H9 (cell line): ENCODE measurements around the gene ATCAY. TPM values are rescaled to one million over a fixed set of nuclear protein-coding genes. Genes with fewer than 3 reads are reported as not detected.

ENCODE experiments used
- DNase-seq: peaks from one replicate; pipeline ENCODE4 v3.0.0-alpha.2; 2017
- H2AFZ ChIP-seq: one replicate; pipeline ENCODE4 v1.6.1; 2013; ENCODE audit warnings: mild to moderate bottlenecking, low read length, control low read depth, moderate library complexity
- H2AK5ac ChIP-seq: 2 replicates; pipeline ENCODE4 v1.6.1; 2013; ENCODE audit warnings: low read length, control low read depth, mixed read lengths; ENCODE audit not compliant: insufficient read length
- H2BK120ac ChIP-seq: one replicate; pipeline ENCODE4 v1.6.1; 2013; ENCODE audit warnings: low read depth, mild to moderate bottlenecking, low read length, control low read depth, inconsistent platforms; ENCODE audit not compliant: poor library complexity, severe bottlenecking
- H2BK12ac ChIP-seq: 2 replicates; pipeline ENCODE4 v1.6.1; 2013; ENCODE audit warnings: low read length, control low read depth, mixed read lengths, low read depth; ENCODE audit not compliant: insufficient read length
- H2BK15ac ChIP-seq: 2 replicates; pipeline ENCODE4 v1.6.1; 2013; ENCODE audit warnings: low read depth, low read length, control low read depth
- H2BK20ac ChIP-seq: one replicate; pipeline ENCODE4 v1.6.1; 2013; ENCODE audit warnings: low read depth, mild to moderate bottlenecking, low read length, control low read depth, inconsistent platforms; ENCODE audit not compliant: poor library complexity, severe bottlenecking
- H2BK5ac ChIP-seq: 2 replicates; pipeline ENCODE4 v1.6.1; 2013; ENCODE audit warnings: low read length, control low read depth, mixed read lengths; ENCODE audit not compliant: insufficient read length
- H3K14ac ChIP-seq: 2 replicates; pipeline ENCODE4 v1.6.1; 2013; ENCODE audit warnings: low read length, control low read depth; ENCODE audit not compliant: insufficient read depth
- H3K18ac ChIP-seq: 2 replicates; pipeline ENCODE4 v1.6.1; 2013; ENCODE audit warnings: low read depth, mild to moderate bottlenecking, mixed read lengths, low read length, control low read depth; ENCODE audit not compliant: insufficient read length
- H3K23ac ChIP-seq: 2 replicates; pipeline ENCODE4 v1.6.1; 2013; ENCODE audit warnings: low read length, control low read depth, mixed read lengths, low read depth; ENCODE audit not compliant: insufficient read length
- H3K23me2 ChIP-seq: 2 replicates; pipeline ENCODE4 v1.6.1; 2013; ENCODE audit warnings: low read depth, mild to moderate bottlenecking, mixed read lengths, low read length, control low read depth; ENCODE audit not compliant: insufficient read length, poor library complexity, severe bottlenecking
- H3K27ac ChIP-seq: 2 replicates; pipeline ENCODE4 v1.5.1; 2013; ENCODE audit warnings: low read length, control low read depth, mixed read lengths, low read depth; ENCODE audit not compliant: insufficient read length
- H3K27me3 ChIP-seq: 2 replicates; pipeline ENCODE4 v1.6.1; 2013; ENCODE audit warnings: low read length, control low read depth, inconsistent platforms; ENCODE audit not compliant: insufficient read depth
- H3K4ac ChIP-seq: 2 replicates; pipeline ENCODE4 v1.6.1; 2013; ENCODE audit warnings: low read depth, mild to moderate bottlenecking, control low read depth, inconsistent platforms, low read length, moderate library complexity
- H3K4me1 ChIP-seq: 2 replicates; pipeline ENCODE4 v1.6.1; 2013; ENCODE audit warnings: low read length, control low read depth, inconsistent platforms; ENCODE audit not compliant: insufficient read depth
- H3K4me2 ChIP-seq: 2 replicates; pipeline ENCODE4 v1.6.1; 2013; ENCODE audit warnings: low read length, control low read depth, mixed read lengths; ENCODE audit not compliant: insufficient read length, insufficient read depth
- H3K56ac ChIP-seq: 2 replicates; pipeline ENCODE4 v1.6.1; 2013; ENCODE audit warnings: low read depth, mild to moderate bottlenecking, mixed read lengths, low read length, control low read depth; ENCODE audit not compliant: insufficient read length
- H3K79me1 ChIP-seq: 2 replicates; pipeline ENCODE4 v1.6.1; 2013; ENCODE audit warnings: low read depth, mild to moderate bottlenecking, moderate library complexity, low read length, control low read depth, inconsistent platforms; ENCODE audit not compliant: insufficient read depth, poor library complexity, severe bottlenecking
- H3K79me2 ChIP-seq: 2 replicates; pipeline ENCODE4 v1.6.1; 2013; ENCODE audit warnings: low read length, control low read depth, inconsistent platforms; ENCODE audit not compliant: insufficient read depth
- H3K9ac ChIP-seq: 2 replicates; pipeline ENCODE4 v1.6.1; 2013; ENCODE audit warnings: low read length, control low read depth, mixed read lengths; ENCODE audit not compliant: insufficient read length; ENCODE audit errors: extremely low read depth
- H3K9me3 ChIP-seq: one replicate; pipeline ENCODE4 v1.6.1; 2013; ENCODE audit warnings: low read depth, low read length, inconsistent platforms; ENCODE audit not compliant: control insufficient read depth
- H3T11ph ChIP-seq: one replicate; pipeline ENCODE4 v1.6.1; 2013; ENCODE audit warnings: mild to moderate bottlenecking, low read length, control low read depth, inconsistent platforms
- H4K20me1 ChIP-seq: one replicate; pipeline ENCODE4 v1.6.1; 2013; ENCODE audit not compliant: control insufficient read depth, insufficient read length, insufficient read depth
- H4K5ac ChIP-seq: 2 replicates; pipeline ENCODE4 v1.6.1; 2013; ENCODE audit warnings: low read depth, mild to moderate bottlenecking, mixed read lengths, low read length, control low read depth; ENCODE audit not compliant: insufficient read length
- H4K8ac ChIP-seq: replicated peaks from 2 replicates; pipeline ENCODE4 v1.6.1; 2013; ENCODE audit warnings: low read length, control low read depth, mixed read lengths, low read depth; ENCODE audit not compliant: insufficient read length
- H4K91ac ChIP-seq: 2 replicates; pipeline ENCODE4 v1.6.1; 2013; ENCODE audit warnings: low read depth, mild to moderate bottlenecking, moderate library complexity, mixed read lengths, low read length, control low read depth; ENCODE audit not compliant: insufficient read length
- H3K27ac Mint-ChIP-seq, 3 experiments: 2 replicates in 2 of 3; 3 replicates in 1 of 3; pipeline ENCODE4 v1.8.0; 2020 to 2021; ENCODE audit warnings: mixed read lengths in 3 of 3, mild to moderate bottlenecking in 1 of 3, moderate library complexity in 1 of 3
- H3K27me3 Mint-ChIP-seq: 2 replicates; pipeline ENCODE4 v1.8.0; 2021; ENCODE audit warnings: low read depth, mild to moderate bottlenecking, moderate library complexity, mixed read lengths
- H3K36me3 Mint-ChIP-seq, 3 experiments: 2 replicates in 2 of 3; 3 replicates in 1 of 3; pipeline ENCODE4 v1.8.0; 2020 to 2021; ENCODE audit warnings: low read depth in 3 of 3, mixed read lengths in 3 of 3; ENCODE audit not compliant: insufficient read depth in 1 of 3
- H3K4me1 Mint-ChIP-seq, 2 experiments: 2 replicates each; pipeline ENCODE4 v1.8.0; 2020; ENCODE audit warnings: mixed read lengths in 2 of 2
- H3K4me3 Mint-ChIP-seq, 2 experiments: 2 replicates in 1 of 2; 3 replicates in 1 of 2; pipeline ENCODE4 v1.8.0; 2020 to 2021; ENCODE audit warnings: mild to moderate bottlenecking in 2 of 2, mixed read lengths in 2 of 2, moderate library complexity in 1 of 2
- H3K9me3 Mint-ChIP-seq, 2 experiments: 2 replicates in 1 of 2; 3 replicates in 1 of 2; pipeline ENCODE4 v1.8.0; 2020; ENCODE audit warnings: mild to moderate bottlenecking in 2 of 2, mixed read lengths in 2 of 2, moderate library complexity in 1 of 2
- CTCF ChIP-seq: fragments of 200-600 bp; sonication (generic); conservative IDR thresholded peaks from 3 replicates; pipeline ENCODE4 v1.8.0; 2021; ENCODE audit warnings: antibody characterized with exemption, mild to moderate bottlenecking
- WGBS: extraction: QIAGEN DNeasy Blood & Tissue Kit; methylation state at CpG from one replicate; pipeline ENCODE4 v1.1.7; 2013; ENCODE audit warnings: missing lambda C conversion rate, low lambda C conversion rate, mixed read lengths; ENCODE audit not compliant: insufficient read length; ENCODE audit errors: extremely low coverage; 5-methylcytosine and 5-hydroxymethylcytosine counted together
- total RNA-seq: library from RNA; stranded (reverse); gene quantifications from 2 replicates; pipeline ENCODE4 v1.2.1, GENCODE V29; 2021

Gene ATCAY
- total RNA-seq, 1 experiment from 2014 or later, result 12.2 TPM

- no peak overlapping the region for H3K27ac ChIP-seq
- no peak overlapping the region for H4K91ac ChIP-seq
- H2AFZ ChIP-seq, result no peak overlapping the region
- TF ChIP-seq CTCF, result no peak
- no peaks in the 10 kb centered on the region for H3K4me1 Mint-ChIP-seq
- H4K8ac ChIP-seq, result no peak overlapping the region
- H3K18ac ChIP-seq, result no peak overlapping the region
- no peak overlapping the region for H3K23ac ChIP-seq
- no peak overlapping the region for H2AK5ac ChIP-seq
- no peaks in the 10 kb centered on the region for H3K9me3 ChIP-seq
- no peak overlapping the region for H3K27ac Mint-ChIP-seq
- H3K4me3 Mint-ChIP-seq, result no peak overlapping the region
- no peaks in the 10 kb centered on the region for H3K27me3 ChIP-seq
- no peaks in the 10 kb centered on the region for H3K79me1 ChIP-seq
- H3K23me2 ChIP-seq, result no peaks in the 10 kb centered on the region
- no peak overlapping the region for H3K9ac ChIP-seq
- no peak overlapping the region for H2BK12ac ChIP-seq
- H4K5ac ChIP-seq, result no peak overlapping the region
- peaks cover 13% of the 10 kb centered on the region for H3K27me3 Mint-ChIP-seq
- peaks cover 0 to 4% (median 4%) of the 10 kb centered on the region in 3 experiments; a peak in 3 of 7 replicates for H3K36me3 Mint-ChIP-seq
- no peak overlapping the region for H2BK120ac ChIP-seq
- H3T11ph ChIP-seq, result no peak overlapping the region
- H3K9me3 Mint-ChIP-seq, result peaks cover 13 to 14% of the 10 kb centered on the region in 2 experiments; a peak in 4 of 5 replicates
- H3K56ac ChIP-seq, result no peak overlapping the region
- no peak overlapping the region for H2BK20ac ChIP-seq
- H3K4me2 ChIP-seq, result no peak overlapping the region
- H3K14ac ChIP-seq, result no peak overlapping the region
- H3K79me2 ChIP-seq, result no peaks in the 10 kb centered on the region
- H3K4me1 ChIP-seq, result no peaks in the 10 kb centered on the region; the same call in 1 of the 2 replicates
- no peak overlapping the region for H2BK5ac ChIP-seq
- no peak for DNase-seq
- no CpG with 5 or more reads among the region's 13 CpGs for WGBS
- no peak overlapping the region for H3K4ac ChIP-seq
- H4K20me1 ChIP-seq, result no peaks in the 10 kb centered on the region
- H2BK15ac ChIP-seq, result no peak overlapping the region
Observed at GRCh38 chr19:3838661-3839060, 41.8 kb upstream of the ATCAY start.
